ENCODE measurements around the gene LPAR1.
"Not testable (repeated sequence)": the region's sequence is repeated elsewhere in the genome, so short reads cannot be mapped to it uniquely, and the experiment has no call there.

Gene LPAR1

DNA sequence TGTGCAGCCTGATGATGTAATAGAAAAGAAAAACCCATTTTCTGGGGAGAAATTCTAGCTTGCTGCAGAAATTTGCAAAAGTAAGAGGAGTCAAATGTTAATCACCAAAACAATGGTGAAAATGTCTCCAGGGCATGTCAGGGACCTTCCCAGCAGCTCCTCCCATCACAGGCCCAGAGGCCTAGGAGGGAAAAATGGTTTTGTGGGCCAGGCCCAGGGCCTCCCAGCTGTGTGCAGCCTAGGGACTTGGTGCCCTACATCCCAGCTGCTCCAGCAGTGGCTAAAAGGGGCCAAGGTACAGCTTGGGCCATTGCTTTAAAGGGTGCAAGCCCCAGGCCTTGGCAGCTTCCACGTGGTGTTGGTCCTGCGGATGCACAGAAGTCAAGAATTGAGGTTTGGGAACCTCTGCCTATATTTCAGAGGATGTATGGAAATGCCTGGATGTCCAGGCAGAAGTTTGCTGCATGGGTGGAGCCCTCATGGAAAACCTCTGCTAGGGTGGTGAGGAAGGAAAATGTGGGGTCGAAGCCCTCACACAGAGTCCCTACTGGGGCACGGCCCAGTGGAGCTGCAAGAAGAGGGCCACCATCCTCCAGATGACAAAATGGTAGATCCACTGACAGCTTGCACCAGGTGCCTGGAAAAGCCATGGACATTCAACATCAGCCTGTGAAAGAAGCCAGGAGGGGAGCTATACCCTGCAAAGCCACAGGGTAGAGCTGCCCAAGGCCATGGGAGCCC is 176.7 kb downstream of the LPAR1 start:
- not testable (repeated sequence) for DNase-seq

DNA sequence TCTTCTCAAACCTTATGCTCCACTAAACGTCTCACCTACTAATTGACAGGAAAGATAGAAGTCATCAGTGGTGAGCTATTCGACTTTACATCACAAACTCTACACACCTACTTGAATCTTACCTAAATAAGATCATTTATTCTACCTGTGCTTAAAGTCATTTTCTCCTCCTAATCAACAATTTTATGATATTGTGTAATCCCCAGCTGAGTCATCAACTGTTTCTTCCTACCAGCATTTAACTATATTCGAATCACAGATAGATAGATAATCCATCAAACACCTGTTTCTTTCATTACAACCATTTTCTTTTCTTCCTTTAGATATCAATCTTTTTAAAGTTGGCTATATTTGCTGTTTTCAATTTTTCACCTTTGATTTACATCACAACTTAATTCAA is 181.5 kb downstream of the LPAR1 start:
- DNase-seq: no peak

DNA sequence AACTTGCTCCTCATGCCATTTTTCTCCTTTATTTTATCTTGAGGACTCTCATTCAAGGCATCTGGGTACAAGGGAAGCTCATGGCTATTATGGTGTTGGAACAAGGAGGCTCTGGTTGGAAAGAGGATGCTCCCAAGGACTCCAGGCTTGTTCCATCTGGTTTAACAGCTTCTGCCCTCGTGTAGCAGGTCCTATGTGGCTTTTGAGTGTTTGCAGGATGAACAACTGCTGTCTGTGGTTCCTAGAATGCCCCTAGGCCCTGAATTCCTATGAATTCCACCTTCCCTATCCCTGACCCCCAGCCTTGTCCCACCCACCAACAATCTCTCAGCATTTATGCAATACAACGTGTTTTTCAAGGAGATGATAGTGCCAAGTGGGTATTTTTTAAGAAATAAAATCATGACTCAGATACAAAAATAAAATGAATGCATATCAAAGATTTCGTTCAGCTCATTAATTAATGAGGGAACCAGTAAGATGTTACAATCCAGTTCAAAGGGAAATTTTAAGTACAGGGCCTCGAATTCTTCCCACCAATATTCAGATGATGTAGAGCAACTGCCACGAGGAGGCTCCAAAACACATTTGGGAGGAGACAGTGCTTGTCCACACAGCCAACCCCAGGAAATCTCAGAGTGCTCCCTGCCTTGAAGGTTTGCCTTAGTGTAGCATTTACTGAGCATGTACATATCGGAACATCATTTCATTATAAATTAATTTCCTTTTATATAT is 187.7 kb downstream of the LPAR1 start:
- no peak for DNase-seq

DNA sequence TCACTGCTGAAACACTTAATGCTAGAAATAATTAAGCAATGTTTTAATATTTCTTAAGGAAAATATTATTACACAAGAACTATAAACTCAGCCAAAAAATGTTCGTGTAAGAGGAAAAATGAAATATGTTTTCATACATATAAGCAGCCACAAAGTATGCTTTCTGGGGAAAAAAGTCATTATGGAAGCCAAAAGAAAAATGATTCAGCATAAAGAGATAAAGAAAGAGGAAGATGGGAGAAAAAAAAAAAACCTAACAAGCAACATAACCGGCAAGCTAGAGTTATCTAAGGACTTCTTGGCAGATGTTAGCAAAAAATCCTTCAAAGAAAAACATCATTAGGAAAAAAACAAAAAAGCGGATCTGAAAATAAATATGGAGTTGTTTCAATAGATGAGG is 190.6 kb downstream of the LPAR1 start:
- DNase-seq: no peak

DNA sequence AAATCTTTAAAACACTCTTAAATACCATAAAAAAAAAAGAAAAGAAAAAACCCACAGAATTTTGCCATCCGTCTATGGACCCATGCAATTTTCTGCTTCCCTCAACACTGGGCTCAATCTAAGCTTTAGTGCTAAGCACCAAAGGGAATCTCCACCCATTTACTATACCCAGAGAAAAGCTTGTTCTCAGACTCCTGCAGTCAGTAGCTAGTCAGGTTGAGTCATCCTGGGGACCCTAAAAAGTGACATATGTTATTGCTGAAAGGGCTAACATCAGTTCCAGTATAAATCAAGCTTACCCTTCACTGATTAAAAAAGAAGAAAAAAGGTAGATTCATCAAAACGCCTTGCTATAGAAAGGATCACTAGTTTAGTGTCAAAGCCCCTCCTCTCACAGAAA is 192.1 kb downstream of the LPAR1 start:
- DNase-seq: no peak

DNA sequence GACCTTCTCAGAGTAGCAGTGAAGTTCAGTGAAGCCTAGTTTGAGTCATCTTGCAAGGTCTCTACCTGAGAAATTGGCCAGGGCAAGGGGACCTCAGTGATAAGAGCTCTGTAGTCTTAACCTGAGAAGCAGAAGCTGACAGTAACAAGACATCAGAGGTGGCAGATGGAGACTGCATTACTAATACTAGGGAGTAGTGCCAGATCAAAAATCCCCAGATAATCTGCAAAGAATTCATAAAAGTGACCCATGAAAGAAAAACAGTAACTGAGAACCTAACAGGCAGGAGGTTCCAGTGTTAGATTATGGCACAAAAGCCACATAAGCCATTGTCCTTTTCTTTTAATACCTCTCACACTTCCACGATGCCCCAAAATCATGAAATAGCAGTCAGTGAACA is 194.1 kb downstream of the LPAR1 start:
- DNase-seq: no peak

DNA sequence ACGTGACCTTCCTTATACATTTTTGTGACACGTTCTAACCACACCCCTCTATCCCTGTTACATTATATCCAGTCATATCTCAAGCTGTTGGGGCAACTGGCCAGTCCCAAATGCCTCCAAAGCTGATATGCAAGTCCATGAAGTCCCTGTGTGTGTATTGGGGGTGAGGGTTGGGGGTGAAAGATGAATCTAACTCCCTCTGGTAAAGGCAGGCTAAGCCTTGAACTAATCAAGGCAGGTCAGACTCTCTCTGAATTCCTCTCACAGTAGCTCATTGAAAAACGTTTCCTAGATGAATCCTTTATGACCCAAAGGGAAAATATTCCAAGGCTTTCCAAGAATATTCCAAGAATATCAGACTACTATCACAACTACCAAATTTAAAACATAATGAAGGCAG is 195.3 kb downstream of the LPAR1 start:
- DNase-seq: no peak

DNA sequence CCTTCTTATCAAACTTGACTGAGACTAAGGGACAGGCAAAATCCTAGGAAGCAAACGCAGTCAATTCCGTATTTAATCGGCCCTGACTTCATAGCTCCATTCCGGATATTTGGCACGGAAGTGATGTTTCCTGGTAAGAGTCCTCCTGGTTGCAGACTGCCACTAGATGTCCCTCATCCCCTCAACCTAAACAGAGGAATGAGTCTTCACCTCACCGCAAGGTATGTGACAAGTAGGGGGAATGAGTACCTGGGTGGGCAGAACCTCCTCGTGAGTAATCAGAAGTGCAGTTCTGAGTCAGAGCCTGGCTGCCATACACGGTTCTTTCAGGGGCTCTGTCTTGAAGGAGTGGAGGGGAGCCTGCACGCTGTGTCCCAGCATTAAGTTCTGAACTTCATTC is 196.1 kb downstream of the LPAR1 start:
- DNase-seq: no peak

DNA sequence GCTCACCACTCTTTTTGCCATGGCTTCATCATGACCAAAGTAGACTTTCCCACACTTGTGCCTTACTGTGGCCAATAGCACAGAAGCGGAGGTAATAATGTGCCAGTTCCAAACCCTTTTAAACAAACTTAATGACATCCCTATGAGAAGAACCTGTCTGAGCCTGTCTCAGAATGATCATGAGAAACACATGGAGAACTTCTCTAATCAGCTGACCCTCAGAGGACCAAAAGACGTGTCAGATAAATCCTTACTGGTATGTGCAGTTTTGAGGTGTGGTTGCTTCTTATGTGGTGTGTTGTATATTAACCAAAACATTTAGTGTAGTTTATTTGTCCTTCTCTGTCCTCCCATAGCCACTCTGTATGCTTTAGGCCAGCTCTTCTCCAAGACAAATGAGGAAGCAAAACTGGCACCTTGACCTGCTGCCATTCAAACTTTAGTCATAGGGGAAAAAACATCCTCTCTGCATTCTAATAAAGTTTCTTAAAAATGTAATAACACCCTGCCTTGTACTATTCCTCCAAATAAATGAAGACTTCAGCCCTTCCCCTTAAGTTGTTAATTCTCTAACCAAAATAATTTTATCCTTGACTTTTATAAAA is 200.8 kb downstream of the LPAR1 start:
- DNase-seq: no peak

DNA sequence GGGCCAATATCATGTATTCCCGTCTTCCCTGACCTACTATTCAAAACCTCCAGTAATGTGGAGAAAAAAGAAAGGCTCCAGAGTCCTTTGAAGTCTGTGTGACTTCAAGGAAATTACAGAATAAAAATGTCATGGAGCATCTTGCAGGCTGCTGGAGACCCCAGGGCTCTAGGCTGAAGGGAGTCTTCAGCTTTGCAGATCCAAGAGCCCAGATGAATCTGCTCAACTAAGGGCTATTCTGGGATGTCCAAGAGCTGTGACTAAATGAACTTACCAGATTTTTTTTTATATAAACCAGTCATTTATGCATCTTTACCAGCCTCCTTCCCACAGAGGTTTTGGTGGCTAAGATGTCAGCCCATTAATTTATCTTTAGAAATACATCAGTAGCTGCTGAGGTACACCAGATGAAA is 202.4 kb downstream of the LPAR1 start:
- no peak for DNase-seq

DNA sequence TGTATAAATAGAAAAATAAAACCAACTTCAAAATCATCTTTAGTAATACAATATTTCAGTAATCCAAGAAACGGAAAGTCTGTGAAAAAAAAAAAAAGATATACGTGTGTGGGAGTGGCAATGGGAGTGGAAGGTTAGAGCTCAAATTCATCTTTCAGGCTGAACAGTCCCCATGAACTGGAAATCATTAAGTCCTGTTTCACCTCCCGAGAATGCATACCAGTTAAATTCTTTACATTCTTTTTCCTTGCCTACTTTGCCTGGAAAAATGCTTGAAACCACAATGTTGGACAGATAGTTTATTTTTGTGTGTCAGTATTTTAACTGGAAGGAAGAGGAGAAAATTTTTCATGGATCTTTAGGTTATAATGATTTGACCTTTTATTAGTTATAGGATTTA is 202.9 kb downstream of the LPAR1 start:
- no peak for DNase-seq

DNA sequence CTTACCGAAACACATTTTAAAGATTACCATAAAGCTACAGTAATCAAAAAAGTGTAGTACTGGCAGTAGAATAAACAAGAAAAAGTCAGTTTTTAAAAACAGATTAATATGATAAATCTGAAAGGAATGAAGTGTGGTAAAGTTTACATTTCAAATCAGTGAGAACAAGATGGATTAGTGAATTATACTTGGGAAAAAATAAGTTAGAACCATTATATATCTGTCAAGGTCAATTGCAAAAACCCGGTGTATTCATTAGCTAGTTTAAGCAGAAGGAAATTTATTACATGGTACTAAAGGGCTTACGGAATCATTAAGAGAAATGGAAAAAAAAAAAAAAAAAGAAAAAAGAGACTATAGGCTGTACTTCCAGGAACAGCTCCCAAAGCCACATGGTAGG is 205.3 kb downstream of the LPAR1 start:
- DNase-seq: no peak

DNA sequence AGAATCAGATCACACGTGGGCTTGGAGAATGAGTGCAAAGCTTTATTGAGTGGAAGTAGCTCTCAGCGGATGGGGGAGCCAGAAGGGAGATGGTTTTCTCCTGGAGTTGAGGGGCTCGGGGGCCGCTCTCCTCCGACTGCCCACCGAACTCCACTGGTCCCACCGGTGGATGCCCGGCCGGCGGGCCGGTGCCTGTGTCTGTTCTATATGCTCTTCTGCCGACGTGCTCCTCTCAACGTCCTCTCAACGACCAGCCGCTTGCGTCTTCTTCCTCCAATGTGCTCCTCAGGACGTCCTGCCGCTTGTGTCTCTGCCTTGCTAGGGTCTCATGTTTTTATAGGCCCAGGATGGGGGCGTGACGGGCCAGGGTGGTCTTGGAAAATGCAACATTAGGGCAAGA is 207.8 kb downstream of the LPAR1 start:
- DNase-seq: no peak

DNA sequence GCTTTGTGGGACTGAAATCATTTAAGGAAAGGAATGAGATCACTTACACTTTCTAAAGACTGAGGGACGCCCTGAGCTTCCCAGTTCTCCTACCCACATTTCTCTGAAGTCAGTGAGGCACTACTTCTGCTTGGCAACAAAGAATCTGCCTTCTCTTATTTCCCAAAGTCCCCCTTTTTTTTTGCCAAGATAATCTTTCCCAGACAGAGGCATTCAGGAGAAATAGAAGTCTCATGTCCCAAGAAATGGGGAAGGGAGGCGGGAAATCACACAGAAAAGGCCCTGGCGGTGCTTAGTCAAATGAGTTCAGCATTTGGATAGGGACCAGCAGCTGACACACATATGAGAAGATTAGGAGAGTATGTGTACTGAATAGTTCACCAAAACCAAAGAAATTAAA is 210.0 kb downstream of the LPAR1 start:
- DNase-seq: no peak

DNA sequence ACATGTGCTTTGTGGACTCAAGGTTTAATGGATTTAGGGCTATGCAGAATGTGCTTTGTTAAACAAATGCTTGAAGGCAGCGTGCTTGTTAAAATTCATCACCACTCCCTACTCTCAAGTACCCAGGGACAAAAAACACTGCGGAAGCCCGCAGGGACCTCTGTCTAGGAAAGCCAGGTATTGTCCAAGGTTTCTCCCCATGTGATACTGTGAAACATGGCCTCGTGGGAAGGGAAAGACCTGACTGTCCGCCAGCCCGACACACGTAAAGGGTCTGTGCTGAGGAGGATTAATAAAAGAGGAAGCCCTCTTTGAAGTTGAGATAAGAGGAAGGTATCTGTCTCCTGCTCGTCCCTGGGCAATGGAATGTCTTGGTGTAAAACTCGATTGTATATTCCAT is 211.9 kb downstream of the LPAR1 start:
- not testable (repeated sequence) for DNase-seq

DNA sequence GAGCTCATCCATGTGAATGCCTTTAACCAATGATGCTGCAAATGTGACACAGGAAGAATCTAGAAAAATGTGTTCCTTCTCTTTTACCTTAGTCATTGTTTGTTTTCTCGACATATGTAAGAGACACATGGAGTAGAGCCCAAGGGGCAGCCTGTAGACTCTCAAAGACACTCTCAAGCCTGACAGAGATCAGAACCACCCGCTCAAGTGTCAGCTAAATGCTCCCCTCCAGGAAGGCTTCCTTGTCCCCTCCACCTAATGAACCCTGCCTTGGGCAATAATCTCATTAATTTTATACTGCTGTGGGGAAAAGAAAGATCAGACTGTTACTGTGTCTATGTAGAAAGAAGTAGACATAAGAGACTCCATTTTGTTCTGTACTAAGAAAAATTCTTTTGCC is 212.3 kb downstream of the LPAR1 start:
- no peak for DNase-seq

DNA sequence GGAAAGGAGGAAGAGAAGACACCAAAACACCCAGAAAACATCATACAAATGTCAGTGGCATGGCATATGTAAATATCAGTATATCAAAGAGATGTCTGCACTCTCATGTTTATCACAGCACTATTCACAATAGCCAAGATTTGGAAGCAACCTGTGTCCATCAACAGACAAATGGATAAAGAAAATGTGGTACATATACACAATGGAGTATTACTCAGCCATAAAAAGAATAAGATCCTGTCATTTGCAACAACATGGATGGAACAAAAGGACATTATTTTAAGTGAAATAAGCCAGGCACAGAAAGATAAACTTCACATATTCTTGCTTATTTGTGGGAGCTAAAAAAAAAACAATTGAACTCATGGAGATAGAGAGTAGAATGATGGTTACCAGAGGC is 213.1 kb downstream of the LPAR1 start:
- DNase-seq: not testable (repeated sequence)

Measured in NCI-H2029 (cell line).